GM23338 (cell line): Measurements from ENCODE around the gene MYO1E. TPM values are rescaled to one million over a fixed set of nuclear protein-coding genes. Genes with fewer than 3 reads are reported as not detected.

Experiments
- ATAC-seq: fragments of 200-7000 bp; cut with Tn5 transposase; 3 replicates; pipeline ENCODE4 v1.9.1; 2020
- DNase-seq: peaks from one replicate; pipeline ENCODE4 v3.0.0-alpha.2; 2015; ENCODE audit warnings: low spot score
- H2AFZ ChIP-seq: fragments of 200-600 bp; sonication (generic); 2 replicates; pipeline ENCODE4 v1.8.0; 2016; ENCODE audit warnings: antibody characterized with exemption, mild to moderate bottlenecking, moderate library complexity
- H3F3A ChIP-seq: fragments of 200-600 bp; sonication (generic); replicated peaks from 2 replicates; pipeline ENCODE4 v1.8.0; 2017; ENCODE audit warnings: antibody characterized with exemption, mixed run types, low read depth
- H3K27ac ChIP-seq: fragments of 200-600 bp; sonication (generic); 2 replicates; pipeline ENCODE4 v1.6.1; 2016; ENCODE audit warnings: low read depth
- H3K27me3 ChIP-seq: fragments of 200-600 bp; sonication (generic); 2 replicates; pipeline ENCODE4 v1.8.0; 2016; ENCODE audit warnings: mild to moderate bottlenecking, mixed run types, moderate library complexity; ENCODE audit not compliant: insufficient read depth
- H3K36me3 ChIP-seq: fragments of 200-600 bp; sonication (generic); 2 replicates; pipeline ENCODE4 v1.8.0; 2016; ENCODE audit warnings: mild to moderate bottlenecking; ENCODE audit not compliant: insufficient read depth
- H3K4me1 ChIP-seq: fragments of 200-600 bp; sonication (generic); 2 replicates; pipeline ENCODE4 v1.8.0; 2016; ENCODE audit warnings: mild to moderate bottlenecking, moderate library complexity; ENCODE audit not compliant: insufficient read depth
- H3K4me2 ChIP-seq: fragments of 200-600 bp; sonication (generic); 2 replicates; pipeline ENCODE4 v1.7.1; 2017; ENCODE audit warnings: mixed run types
- H3K4me3 ChIP-seq: fragments of 200-600 bp; sonication (generic); 2 replicates; pipeline ENCODE4 v1.6.1; 2016; ENCODE audit warnings: mixed run types
- H3K79me2 ChIP-seq: fragments of 200-600 bp; sonication (generic); replicated peaks from 2 replicates; pipeline ENCODE4 v1.8.0; 2017; ENCODE audit warnings: mild to moderate bottlenecking; ENCODE audit not compliant: insufficient read depth
- H3K9me2 ChIP-seq: fragments of 200-600 bp; sonication (generic); 2 replicates; pipeline ENCODE4 v1.8.0; 2017; ENCODE audit not compliant: insufficient read depth
- H4K20me1 ChIP-seq: fragments of 200-600 bp; sonication (generic); replicated peaks from 2 replicates; pipeline ENCODE4 v1.8.0; 2017; ENCODE audit warnings: mild to moderate bottlenecking; ENCODE audit not compliant: insufficient read depth
- H3K27ac Mint-ChIP-seq: 2 replicates; pipeline ENCODE4 v1.8.0; 2020; ENCODE audit warnings: inconsistent platforms, mild to moderate bottlenecking, moderate library complexity, mixed read lengths
- H3K27me3 Mint-ChIP-seq: 3 replicates; pipeline ENCODE4 v1.8.0; 2022; ENCODE audit warnings: low read depth, mild to moderate bottlenecking, moderate library complexity, mixed read lengths, inconsistent platforms; ENCODE audit not compliant: insufficient read depth, poor library complexity
- H3K36me3 Mint-ChIP-seq: 3 replicates; pipeline ENCODE4 v1.8.0; 2021; ENCODE audit warnings: low read depth, mild to moderate bottlenecking, inconsistent platforms, moderate library complexity, mixed read lengths
- H3K4me1 Mint-ChIP-seq: 3 replicates; pipeline ENCODE4 v1.8.0; 2020; ENCODE audit warnings: mild to moderate bottlenecking, inconsistent platforms, mixed read lengths
- H3K4me3 Mint-ChIP-seq: 3 replicates; pipeline ENCODE4 v1.8.0; 2021; ENCODE audit warnings: moderate library complexity, mild to moderate bottlenecking, inconsistent platforms, mixed read lengths
- H3K9me3 Mint-ChIP-seq: 3 replicates; pipeline ENCODE4 v1.8.0; 2020; ENCODE audit warnings: moderate library complexity, mild to moderate bottlenecking, inconsistent platforms, mixed read lengths
- CREB1 ChIP-seq: fragments of 250-450 bp; sonication (Bioruptor Pico); IDR thresholded peaks from 2 replicates; pipeline ENCODE4 v1.5.0; 2020; ENCODE audit warnings: low read depth, mild to moderate bottlenecking, moderate library complexity
- CTCF ChIP-seq, 2 experiments: fragments of 200-600 bp in 1 of 2; sonication (generic) in 1 of 2; conservative IDR thresholded peaks; 2 replicates each; pipeline versions ENCODE4 v1.5.1 to v1.6.1; 2016 to 2017; ENCODE audit warnings: antibody characterized with exemption in 2 of 2, low read depth in 2 of 2, mild to moderate bottlenecking in 2 of 2, moderate library complexity in 1 of 2
- ETS1 ChIP-seq: IDR thresholded peaks from 2 replicates; pipeline ENCODE4 v1.6.1; 2016; ENCODE audit warnings: antibody characterized with exemption
- EZH2 ChIP-seq: fragments of 200-600 bp; sonication (generic); IDR thresholded peaks from one replicate; pipeline ENCODE4 v1.8.0; 2017; ENCODE audit warnings: antibody characterized with exemption, mild to moderate bottlenecking, low read depth; ENCODE audit not compliant: unreplicated experiment
- EZH2phosphoT487 ChIP-seq: fragments of 200-600 bp; sonication (generic); IDR thresholded peaks from one replicate; pipeline ENCODE4 v1.8.1; 2018; ENCODE audit warnings: antibody characterized with exemption; ENCODE audit not compliant: unreplicated experiment
- JUNB ChIP-seq: IDR thresholded peaks from one replicate; pipeline ENCODE4 v1.6.1; 2016; ENCODE audit warnings: antibody characterized with exemption; ENCODE audit not compliant: unreplicated experiment
- NANOG ChIP-seq: IDR thresholded peaks from 2 replicates; pipeline ENCODE4 v1.6.1; 2016; ENCODE audit warnings: antibody characterized with exemption, borderline replicate concordance
- POLR2AphosphoS5 ChIP-seq: IDR thresholded peaks from 2 replicates; pipeline ENCODE4 v1.6.1; 2016; ENCODE audit warnings: antibody characterized with exemption, low read depth
- REST ChIP-seq: IDR thresholded peaks from one replicate; pipeline ENCODE4 v1.6.1; 2018; ENCODE audit warnings: antibody characterized with exemption; ENCODE audit not compliant: unreplicated experiment
- STAT1 ChIP-seq: IDR thresholded peaks from one replicate; pipeline ENCODE4 v1.6.1; 2016; ENCODE audit warnings: antibody characterized with exemption; ENCODE audit not compliant: unreplicated experiment
- ZNF114 ChIP-seq: fragments of 250-450 bp; sonication (Bioruptor Pico); IDR thresholded peaks from 2 replicates; pipeline ENCODE4 v1.5.0; 2020; ENCODE audit warnings: mild to moderate bottlenecking, moderate library complexity
- ZNF331 ChIP-seq: fragments of 250-450 bp; sonication (Bioruptor Pico); IDR thresholded peaks from 2 replicates; pipeline ENCODE4 v1.5.0; 2020; ENCODE audit warnings: low read depth, mild to moderate bottlenecking, moderate library complexity
- ZNF462 ChIP-seq: fragments of 250-450 bp; sonication (Bioruptor Pico); IDR thresholded peaks from 2 replicates; pipeline ENCODE4 v1.5.0; 2020; ENCODE audit warnings: mild to moderate bottlenecking, moderate library complexity
- polyA plus RNA-seq: library from polyadenylated mRNA; unstranded; fragments of >200 nt; fragmentation: Nextera tagmentation; extraction: Ambion mirVana; gene quantifications from 2 replicates; pipeline ENCODE4 v1.2.1, GENCODE V29; 2016
- total RNA-seq: library from RNA; depleted of rRNA; stranded (reverse); fragments of >200 nt; shearing (Covaris generic); gene quantifications from 2 replicates; pipeline ENCODE4 v1.2.3, GENCODE V29; 2014

MYO1E gene
- total and polyA plus RNA-seq, 2 experiments from 2014 or later, result 68.3 to 131 TPM

GRCh38 chr15:59353994-59354416 is 18.7 kb downstream of the MYO1E start (continued):
- TF ChIP-seq REST, result no peak
- no peak for TF ChIP-seq EZH2phosphoT487
- TF ChIP-seq CREB1 (CRISPR knock-in tag), result peak; percentile 70
- TF ChIP-seq ETS1, result no peak
- TF ChIP-seq CTCF (conservative IDR thresholded peaks at IDR 0.05; ENCODE audit: low read depth in 2 of 2), result no peak
- no peak for TF ChIP-seq ZNF331
- peak; percentile 100 for TF ChIP-seq NANOG

- no peak for DNase-seq
- H3K79me2 ChIP-seq, result peaks cover 74% of the 10 kb centered on the region
- Mint-ChIP-seq H3K4me3 (peak overlapping the region; percentile 16; the same call in 2 of the 3 replicates), H3K4me1 (peaks cover 73% of the 10 kb centered on the region), H3K27me3 (peaks cover 22% of the 10 kb centered on the region), H3K36me3 (peaks cover 7% of the 10 kb centered on the region), H3K9me3 (no peaks in the 10 kb centered on the region; the same call in 2 of the 3 replicates), H3K27ac (no peak overlapping the region)
- no peak overlapping the region for H2AFZ ChIP-seq
- H3K27ac ChIP-seq, result no peak overlapping the region
- H3F3A ChIP-seq, result 0 out of 2 replicates have a peak, but pooled peaks cover 4% of the 10 kb centered on the region
- H3K4me3 ChIP-seq, result peak overlapping the region; percentile 20; the same call in 1 of the 2 replicates
- peaks cover 3% of the 10 kb centered on the region; the same call in 1 of the 2 replicates for H4K20me1 ChIP-seq
- no peaks in the 10 kb centered on the region for H3K36me3 ChIP-seq
- H3K4me2 ChIP-seq, result peak overlapping the region; percentile 60
- no peaks in the 10 kb centered on the region for H3K27me3 ChIP-seq
- H3K4me1 ChIP-seq, result peaks cover 65% of the 10 kb centered on the region
- no peaks in the 10 kb centered on the region for H3K9me2 ChIP-seq
- no peak for ATAC-seq
- no peak for TF ChIP-seq ZNF462
- no peak for TF ChIP-seq ZNF331
- TF ChIP-seq EZH2, result no peak
- no peak for TF ChIP-seq POLR2AphosphoS5
- no peak for TF ChIP-seq ZNF114
- no peak for TF ChIP-seq EZH2phosphoT487
- no peak for TF ChIP-seq JUNB
- no peak for TF ChIP-seq STAT1
Observed at GRCh38 chr15:59352683-59353082, 20.0 kb downstream of the MYO1E start.
